HG02759 (cell line): ENCODE measurements around the gene SNN.

ENCODE experiments used
- ATAC-seq: cut with Tn5 transposase; IDR thresholded peaks from one replicate; pipeline ENCODE4 v1.9.1; 2021; ENCODE audit warnings: mild to moderate bottlenecking, moderate library complexity; ENCODE audit not compliant: unreplicated experiment

Gene SNN

DNA sequence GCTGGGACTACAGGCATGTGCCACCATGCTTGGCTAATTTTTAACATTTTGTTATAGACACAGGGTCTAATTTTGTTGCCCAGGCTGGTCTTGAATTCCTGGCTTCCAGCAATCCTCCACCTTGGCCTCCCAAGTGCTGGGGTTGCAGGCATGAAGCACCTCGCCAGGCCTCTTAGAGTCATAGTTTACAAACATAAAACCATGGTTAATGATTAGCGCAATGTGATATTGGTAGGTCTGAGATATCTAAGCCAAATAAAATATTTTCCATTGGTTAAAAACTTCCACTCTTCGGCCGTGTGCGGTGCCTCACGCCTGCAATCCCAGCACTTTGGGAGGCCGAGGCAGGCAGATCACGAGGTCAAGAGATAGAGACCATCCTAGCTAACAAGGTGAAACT is 57.8 kb downstream of the SNN start:
- ATAC-seq = no peak

- no peak for ATAC-seq
Measured at GRCh38 chr16:11727796-11728543, 59.7 kb downstream of the SNN start.
